GM12892 (cell line): ENCODE results near the gene GPC5.

ENCODE experiments used
- POLR2A ChIP-seq: IDR thresholded peaks from 2 replicates; pipeline ENCODE4 v1.6.1; 2011; ENCODE audit warnings: low read depth, low read length, control low read depth
- POLR2AphosphoS5 ChIP-seq: IDR thresholded peaks from 2 replicates; pipeline ENCODE4 v1.6.1; 2011; ENCODE audit warnings: low read depth, low read length, control low read depth
- TAF1 ChIP-seq: IDR thresholded peaks from 2 replicates; pipeline ENCODE4 v1.6.1; 2011; ENCODE audit warnings: low read depth, mild to moderate bottlenecking, control low read depth, low read length, borderline replicate concordance

GRCh38 chr13:92143766-92144165 is 745.3 kb downstream of the GPC5 start:
- TF ChIP-seq POLR2A = no peak
- TF ChIP-seq POLR2AphosphoS5 = no peak
- no peak for TF ChIP-seq TAF1
